Measurements from ENCODE around the gene RTP4.

RTP4 gene

GRCh38 chr3:187325632-187326031 lies 42.6 kb upstream of the RTP4 start:
- no peak overlapping the region for H3K4me3 ChIP-seq (replicated peaks in 1 of 2; ENCODE audit: low read depth in 2 of 2, low read length in 2 of 2)
- TF ChIP-seq CTCF (IDR thresholded peaks at IDR 0.05; ENCODE audit: low read depth, low read length), result no peak
- no peak for DNase-seq (ENCODE audit: low read depth in 2 of 2)

- DNase-seq (ENCODE audit: low read depth in 2 of 2), result no peak
- TF ChIP-seq CTCF (IDR thresholded peaks at IDR 0.05; ENCODE audit: low read depth, low read length), result no peak
- H3K4me3 ChIP-seq (replicated peaks in 1 of 2; ENCODE audit: low read depth in 2 of 2, low read length in 2 of 2), result no peak overlapping the region
These were observed 40.3 kb upstream of the RTP4 start for GRCh38 chr3:187327845-187328244.

GRCh38 chr3:187328691-187329090 lies 39.5 kb upstream of the RTP4 start:
- no peak for DNase-seq (ENCODE audit: low read depth in 2 of 2)
- no peak for TF ChIP-seq CTCF (IDR thresholded peaks at IDR 0.05; ENCODE audit: low read depth, low read length)
- no peak overlapping the region for H3K4me3 ChIP-seq (replicated peaks in 1 of 2; ENCODE audit: low read depth in 2 of 2, low read length in 2 of 2)

GRCh38 chr3:187334904-187335303 lies 33.3 kb upstream of the RTP4 start:
- no peak for TF ChIP-seq CTCF (IDR thresholded peaks at IDR 0.05; ENCODE audit: low read depth, low read length)
- no peak for DNase-seq (ENCODE audit: low read depth in 2 of 2)
- no peak overlapping the region for H3K4me3 ChIP-seq (replicated peaks in 1 of 2; ENCODE audit: low read depth in 2 of 2, low read length in 2 of 2)

- TF ChIP-seq CTCF (IDR thresholded peaks at IDR 0.05; ENCODE audit: low read depth, low read length), result no peak
- no peak for DNase-seq (ENCODE audit: low read depth in 2 of 2)
- H3K4me3 ChIP-seq (replicated peaks in 1 of 2; ENCODE audit: low read depth in 2 of 2, low read length in 2 of 2), result no peak overlapping the region
These were observed 31.9 kb upstream of the RTP4 start for GRCh38 chr3:187336322-187336721.

GRCh38 chr3:187340578-187340977 lies 27.6 kb upstream of the RTP4 start:
- no peak for TF ChIP-seq CTCF (IDR thresholded peaks at IDR 0.05; ENCODE audit: low read depth, low read length)
- no peak overlapping the region for H3K4me3 ChIP-seq (replicated peaks in 1 of 2; ENCODE audit: low read depth in 2 of 2, low read length in 2 of 2)
- DNase-seq (ENCODE audit: low read depth in 2 of 2), result no peak

- no peak for DNase-seq (ENCODE audit: low read depth in 2 of 2)
- H3K4me3 ChIP-seq (replicated peaks in 1 of 2; ENCODE audit: low read depth in 2 of 2, low read length in 2 of 2), result no peak overlapping the region
- no peak for TF ChIP-seq CTCF (IDR thresholded peaks at IDR 0.05; ENCODE audit: low read depth, low read length)
These were observed 25.9 kb upstream of the RTP4 start for GRCh38 chr3:187342255-187342654.

Measured in cardiac fibroblast (primary cell).